Neural cell (in vitro differentiated cells): Measurements from ENCODE around the gene MYO18A.

Experiments
- CTCF ChIP-seq: fragments of 450-650 bp; IDR thresholded peaks from 2 replicates; pipeline ENCODE4 v1.5.1; 2014; ENCODE audit warnings: antibody characterized with exemption, mild to moderate bottlenecking, moderate library complexity; ENCODE audit not compliant: poor library complexity, severe bottlenecking
- POLR2AphosphoS5 ChIP-seq: IDR thresholded peaks from 2 replicates; pipeline ENCODE4 v1.6.1; 2012
- RAD21 ChIP-seq: fragments of 450-650 bp; conservative IDR thresholded peaks from 2 replicates; pipeline ENCODE4 v1.6.1; 2014; ENCODE audit warnings: antibody characterized with exemption, mild to moderate bottlenecking, moderate library complexity

GRCh38 chr17:29062215-29062614 is 118.0 kb downstream of the MYO18A start:
- no peak for TF ChIP-seq CTCF
- TF ChIP-seq RAD21 = no peak
- no peak for TF ChIP-seq POLR2AphosphoS5
